GM23338 (cell line): Measurements from ENCODE around the gene CRADD.

ENCODE experiments used
- CREB1 ChIP-seq: fragments of 250-450 bp; sonication (Bioruptor Pico); IDR thresholded peaks from 2 replicates; pipeline ENCODE4 v1.5.0; 2020; ENCODE audit warnings: low read depth, mild to moderate bottlenecking, moderate library complexity
- CTCF ChIP-seq, 2 experiments: fragments of 200-600 bp in 1 of 2; sonication (generic) in 1 of 2; conservative IDR thresholded peaks; 2 replicates each; pipeline versions ENCODE4 v1.5.1 to v1.6.1; 2016 to 2017; ENCODE audit warnings: antibody characterized with exemption in 2 of 2, low read depth in 2 of 2, mild to moderate bottlenecking in 2 of 2, moderate library complexity in 1 of 2
- EZH2 ChIP-seq: fragments of 200-600 bp; sonication (generic); IDR thresholded peaks from one replicate; pipeline ENCODE4 v1.8.0; 2017; ENCODE audit warnings: antibody characterized with exemption, mild to moderate bottlenecking, low read depth; ENCODE audit not compliant: unreplicated experiment
- EZH2phosphoT487 ChIP-seq: fragments of 200-600 bp; sonication (generic); IDR thresholded peaks from one replicate; pipeline ENCODE4 v1.8.1; 2018; ENCODE audit warnings: antibody characterized with exemption; ENCODE audit not compliant: unreplicated experiment
- NANOG ChIP-seq: IDR thresholded peaks from 2 replicates; pipeline ENCODE4 v1.6.1; 2016; ENCODE audit warnings: antibody characterized with exemption, borderline replicate concordance
- POLR2AphosphoS5 ChIP-seq: IDR thresholded peaks from 2 replicates; pipeline ENCODE4 v1.6.1; 2016; ENCODE audit warnings: antibody characterized with exemption, low read depth
- TF ChIP-seq, protein P1 (sequence below): IDR thresholded peaks from one replicate; pipeline ENCODE4 v1.6.1; 2018; ENCODE audit warnings: antibody characterized with exemption; ENCODE audit not compliant: unreplicated experiment

- TF ChIP-seq CTCF (conservative IDR thresholded peaks at IDR 0.05; ENCODE audit: low read depth in 2 of 2) = no peak
- no peak for TF ChIP-seq EZH2
- no peak for TF ChIP-seq POLR2AphosphoS5
- TF ChIP-seq EZH2phosphoT487 = no peak
- TF ChIP-seq NANOG = no peak
- no peak for TF ChIP-seq CREB1 (CRISPR knock-in tag)
- TF ChIP-seq, protein P1, sequence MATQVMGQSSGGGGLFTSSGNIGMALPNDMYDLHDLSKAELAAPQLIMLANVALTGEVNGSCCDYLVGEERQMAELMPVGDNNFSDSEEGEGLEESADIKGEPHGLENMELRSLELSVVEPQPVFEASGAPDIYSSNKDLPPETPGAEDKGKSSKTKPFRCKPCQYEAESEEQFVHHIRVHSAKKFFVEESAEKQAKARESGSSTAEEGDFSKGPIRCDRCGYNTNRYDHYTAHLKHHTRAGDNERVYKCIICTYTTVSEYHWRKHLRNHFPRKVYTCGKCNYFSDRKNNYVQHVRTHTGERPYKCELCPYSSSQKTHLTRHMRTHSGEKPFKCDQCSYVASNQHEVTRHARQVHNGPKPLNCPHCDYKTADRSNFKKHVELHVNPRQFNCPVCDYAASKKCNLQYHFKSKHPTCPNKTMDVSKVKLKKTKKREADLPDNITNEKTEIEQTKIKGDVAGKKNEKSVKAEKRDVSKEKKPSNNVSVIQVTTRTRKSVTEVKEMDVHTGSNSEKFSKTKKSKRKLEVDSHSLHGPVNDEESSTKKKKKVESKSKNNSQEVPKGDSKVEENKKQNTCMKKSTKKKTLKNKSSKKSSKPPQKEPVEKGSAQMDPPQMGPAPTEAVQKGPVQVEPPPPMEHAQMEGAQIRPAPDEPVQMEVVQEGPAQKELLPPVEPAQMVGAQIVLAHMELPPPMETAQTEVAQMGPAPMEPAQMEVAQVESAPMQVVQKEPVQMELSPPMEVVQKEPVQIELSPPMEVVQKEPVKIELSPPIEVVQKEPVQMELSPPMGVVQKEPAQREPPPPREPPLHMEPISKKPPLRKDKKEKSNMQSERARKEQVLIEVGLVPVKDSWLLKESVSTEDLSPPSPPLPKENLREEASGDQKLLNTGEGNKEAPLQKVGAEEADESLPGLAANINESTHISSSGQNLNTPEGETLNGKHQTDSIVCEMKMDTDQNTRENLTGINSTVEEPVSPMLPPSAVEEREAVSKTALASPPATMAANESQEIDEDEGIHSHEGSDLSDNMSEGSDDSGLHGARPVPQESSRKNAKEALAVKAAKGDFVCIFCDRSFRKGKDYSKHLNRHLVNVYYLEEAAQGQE = no peak
Observed at GRCh38 chr12:93798279-93799151, 121.3 kb downstream of the CRADD start.
